GM19372 (cell line): Measurements from ENCODE around the gene MLLT3.

Experiments
- ATAC-seq: cut with Tn5 transposase; IDR thresholded peaks from one replicate; pipeline ENCODE4 v1.9.1; 2021; ENCODE audit warnings: mild to moderate bottlenecking, low read depth, moderate library complexity; ENCODE audit not compliant: unreplicated experiment

The MLLT3 gene

GRCh38 chr9:20524776-20525175 lies 97.5 kb downstream of the MLLT3 start:
- ATAC-seq = no peak

GRCh38 chr9:20518737-20519136 lies 103.6 kb downstream of the MLLT3 start:
- ATAC-seq = no peak

GRCh38 chr9:20513126-20513913 lies 109.0 kb downstream of the MLLT3 start:
- no peak for ATAC-seq

GRCh38 chr9:20512636-20513035 lies 109.7 kb downstream of the MLLT3 start:
- ATAC-seq = no peak

- ATAC-seq = no peak
Measured at GRCh38 chr9:20512106-20512505, 110.2 kb downstream of the MLLT3 start.

- ATAC-seq = no peak
Measured at GRCh38 chr9:20511686-20512085, 110.6 kb downstream of the MLLT3 start.

- ATAC-seq = no peak
Measured at GRCh38 chr9:20509466-20509865, 112.8 kb downstream of the MLLT3 start.

GRCh38 chr9:20508242-20508641 lies 114.1 kb downstream of the MLLT3 start:
- peak; percentile 60 for ATAC-seq

- ATAC-seq = no peak
Measured at GRCh38 chr9:20507431-20507830, 114.9 kb downstream of the MLLT3 start.

GRCh38 chr9:20506099-20506900 lies 116.0 kb downstream of the MLLT3 start:
- ATAC-seq = no peak

GRCh38 chr9:20505574-20505973 lies 116.7 kb downstream of the MLLT3 start:
- ATAC-seq = no peak

- ATAC-seq = no peak
Measured at GRCh38 chr9:20504930-20505329, 117.4 kb downstream of the MLLT3 start.

GRCh38 chr9:20500101-20500500 lies 122.2 kb downstream of the MLLT3 start:
- no peak for ATAC-seq

GRCh38 chr9:20499013-20499412 lies 123.3 kb downstream of the MLLT3 start:
- ATAC-seq = no peak

GRCh38 chr9:20496328-20496727 lies 126.0 kb downstream of the MLLT3 start:
- ATAC-seq = no peak

GRCh38 chr9:20495098-20495497 lies 127.2 kb downstream of the MLLT3 start:
- ATAC-seq = no peak

- ATAC-seq = no peak
Measured at GRCh38 chr9:20494035-20494434, 128.3 kb downstream of the MLLT3 start.

- no peak for ATAC-seq
Measured at GRCh38 chr9:20492772-20493171, 129.5 kb downstream of the MLLT3 start.

GRCh38 chr9:20491612-20492011 lies 130.7 kb downstream of the MLLT3 start:
- ATAC-seq = no peak

GRCh38 chr9:20490246-20490834 lies 132.0 kb downstream of the MLLT3 start:
- ATAC-seq = no peak

GRCh38 chr9:20488691-20489090 lies 133.6 kb downstream of the MLLT3 start:
- ATAC-seq = no peak
